ENCODE results near the gene MLN.

MLN gene

DNA sequence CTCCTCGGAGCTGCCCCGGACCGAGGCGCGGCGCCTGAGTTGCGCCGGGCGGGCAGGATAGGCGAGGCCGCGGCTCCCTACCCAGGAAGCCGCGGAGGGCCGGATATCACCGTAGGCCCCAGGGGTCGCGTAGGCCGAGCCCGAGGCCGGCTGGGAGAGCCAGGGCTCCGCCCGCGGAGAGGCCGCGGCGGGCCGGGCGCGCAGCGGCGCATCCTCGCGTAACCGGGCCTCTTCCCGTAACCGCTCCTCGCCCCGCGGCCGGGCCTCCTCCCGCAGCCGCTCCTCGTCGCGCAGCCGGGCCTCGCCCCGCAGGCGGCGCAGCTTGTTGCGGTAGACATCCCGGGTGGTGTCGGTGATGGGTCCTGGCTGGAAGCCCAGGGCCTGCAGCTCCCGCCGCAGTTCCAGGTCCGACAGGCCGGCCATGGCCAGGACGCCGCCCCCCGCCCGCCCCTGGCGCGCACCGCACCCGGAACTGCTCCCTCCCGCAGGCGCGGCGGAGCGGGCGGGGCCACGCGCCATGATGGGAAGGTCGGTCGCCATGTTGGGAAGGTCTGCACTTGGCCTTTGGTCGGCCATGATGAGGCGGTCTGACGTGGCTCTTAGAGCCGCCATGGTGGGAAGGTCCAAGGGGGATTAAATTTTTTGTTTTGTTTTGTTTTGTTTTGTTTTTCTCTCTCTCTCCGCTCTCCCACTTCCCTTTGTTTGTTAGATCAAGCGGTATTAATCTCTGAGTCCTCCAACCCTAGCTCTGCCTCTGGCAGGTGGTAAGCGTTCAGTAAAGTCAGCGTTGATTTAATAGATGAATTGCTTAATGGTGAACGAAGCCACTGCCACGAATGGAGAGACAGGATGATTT lies 14.9 kb downstream of the MLN start, which contains the start of gene LEMD2:
LEMD2 (minus strand) TSS at position 437 of the 856 bp plus-strand sequence; CDS start at position 423, 14 bp downstream.
- DNase-seq = peak; percentile 81 to 93 (median 88)

DNA sequence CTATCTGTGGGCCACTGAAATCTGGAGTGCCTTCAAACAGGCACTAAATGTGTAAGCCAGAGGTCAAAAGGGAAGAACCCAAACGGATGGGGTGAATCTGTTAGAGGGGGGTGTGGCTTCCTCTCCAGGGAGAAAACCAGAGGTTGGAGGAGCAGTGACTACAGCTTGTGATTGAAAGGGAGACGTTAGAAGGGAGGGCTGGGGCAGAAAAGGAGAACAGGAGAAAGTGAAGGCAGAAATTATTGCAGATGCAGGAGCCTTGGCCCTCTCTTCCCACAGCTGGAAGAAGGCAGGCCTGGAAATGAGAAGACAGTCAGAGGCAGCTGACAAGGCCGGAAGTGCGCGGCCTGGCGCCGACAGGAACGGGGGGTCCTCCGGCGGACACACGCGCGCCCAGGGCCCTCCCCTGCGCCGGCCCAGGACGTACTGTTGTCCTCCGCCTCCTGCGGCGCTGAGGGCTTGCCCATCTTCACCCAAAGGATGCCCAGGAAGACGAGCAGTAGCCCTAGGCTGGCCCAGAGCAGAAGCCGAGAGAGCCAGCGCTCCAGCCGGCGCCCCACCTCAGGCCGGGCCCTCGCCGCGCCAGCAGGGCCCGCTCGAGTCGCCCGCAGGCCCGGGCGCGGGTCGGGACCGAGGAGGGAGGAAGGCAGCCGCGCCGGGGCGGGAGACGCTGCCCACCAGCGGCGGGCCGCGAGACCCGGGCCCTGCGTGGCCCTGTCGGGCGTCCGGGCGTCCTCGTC lies 15.7 kb downstream of the MLN start:
- peak; percentile 24 to 75 (median 52) for DNase-seq

DNA sequence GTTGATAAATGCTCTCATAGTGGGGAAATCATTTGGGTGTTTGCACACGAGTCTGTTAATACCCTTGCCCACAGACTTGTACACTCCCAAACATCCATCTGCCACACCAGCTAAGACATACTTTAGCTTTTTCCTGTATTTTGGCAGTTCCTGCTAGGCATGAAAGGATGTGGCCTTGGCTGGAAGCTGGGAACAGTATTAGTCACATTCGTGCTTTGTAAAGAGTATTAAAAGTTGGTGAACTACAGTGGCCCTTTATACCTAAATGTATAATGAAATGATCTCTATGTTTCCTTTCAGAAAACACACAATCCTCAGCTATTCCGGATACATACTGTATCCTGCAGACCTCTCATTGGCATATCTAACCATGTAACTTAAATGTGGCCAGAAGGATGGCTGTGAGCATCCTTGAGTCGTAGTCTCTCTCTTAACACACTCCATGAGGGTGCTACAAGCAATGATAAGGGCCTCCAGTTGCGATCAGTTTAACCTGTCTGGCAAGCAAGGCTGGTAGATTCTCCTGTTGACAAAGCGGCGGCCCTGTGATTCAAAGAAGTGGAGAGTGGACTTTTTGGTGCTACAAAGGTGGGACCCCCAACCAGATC lies 16.4 kb downstream of the MLN start:
- DNase-seq = no peak

DNA sequence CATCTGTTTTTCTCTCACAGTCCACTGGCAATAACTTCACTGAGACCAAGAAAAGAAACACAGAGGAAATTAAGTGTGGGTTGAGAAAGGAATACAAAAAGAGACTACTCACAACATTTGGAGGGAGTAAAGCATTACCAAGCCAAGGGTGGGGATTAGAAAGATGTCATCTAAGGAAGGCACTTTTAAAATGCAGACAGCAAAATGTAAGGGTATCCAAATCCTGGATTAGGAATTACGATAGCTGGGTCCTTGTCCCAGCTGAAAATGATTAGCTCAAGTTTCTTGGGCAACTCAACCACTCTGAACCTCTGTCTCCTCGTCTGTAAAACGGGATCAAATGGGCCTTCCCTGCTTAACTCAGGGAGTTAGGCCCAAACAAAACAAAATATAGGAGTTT lies 17.1 kb downstream of the MLN start:
- DNase-seq = no peak

DNA sequence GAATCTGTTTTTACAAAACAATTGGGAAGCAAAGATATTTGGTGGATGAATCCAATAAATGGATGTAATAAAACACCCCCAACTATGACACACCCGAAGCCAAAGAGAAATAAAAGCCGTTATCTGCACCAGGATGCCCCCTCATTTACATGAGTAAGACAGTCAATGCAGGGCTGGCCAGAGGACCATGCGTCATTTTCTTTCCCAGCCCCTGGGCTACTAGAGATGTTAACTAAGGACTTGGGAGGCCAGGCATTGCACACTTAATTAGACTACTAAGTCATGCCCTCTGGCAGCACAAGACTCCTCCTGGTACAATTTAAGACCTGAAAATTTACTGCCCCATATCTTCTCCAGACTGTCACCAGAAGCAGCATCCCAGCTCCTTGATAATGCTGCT lies 18.0 kb downstream of the MLN start:
- no peak for DNase-seq

DNA sequence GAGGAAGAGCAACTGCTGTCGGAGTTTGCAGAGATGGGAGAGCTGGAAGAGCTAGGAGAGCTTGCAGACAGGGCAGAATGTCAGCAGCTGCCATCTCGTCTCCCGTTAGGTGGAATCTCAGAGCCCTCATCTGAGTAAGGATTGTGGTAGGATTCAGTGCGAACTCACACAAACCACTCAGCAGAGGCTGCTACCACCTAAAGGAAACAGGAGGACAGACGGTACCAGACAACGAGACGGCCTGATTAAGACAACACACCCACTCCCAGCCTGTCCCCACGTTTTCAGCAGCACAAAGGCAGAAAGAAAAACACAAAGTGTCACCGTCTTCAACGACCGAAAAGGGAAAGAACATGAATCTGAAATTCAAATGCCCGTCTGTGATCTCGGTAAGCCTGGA lies 19.0 kb downstream of the MLN start:
- DNase-seq = no peak

DNA sequence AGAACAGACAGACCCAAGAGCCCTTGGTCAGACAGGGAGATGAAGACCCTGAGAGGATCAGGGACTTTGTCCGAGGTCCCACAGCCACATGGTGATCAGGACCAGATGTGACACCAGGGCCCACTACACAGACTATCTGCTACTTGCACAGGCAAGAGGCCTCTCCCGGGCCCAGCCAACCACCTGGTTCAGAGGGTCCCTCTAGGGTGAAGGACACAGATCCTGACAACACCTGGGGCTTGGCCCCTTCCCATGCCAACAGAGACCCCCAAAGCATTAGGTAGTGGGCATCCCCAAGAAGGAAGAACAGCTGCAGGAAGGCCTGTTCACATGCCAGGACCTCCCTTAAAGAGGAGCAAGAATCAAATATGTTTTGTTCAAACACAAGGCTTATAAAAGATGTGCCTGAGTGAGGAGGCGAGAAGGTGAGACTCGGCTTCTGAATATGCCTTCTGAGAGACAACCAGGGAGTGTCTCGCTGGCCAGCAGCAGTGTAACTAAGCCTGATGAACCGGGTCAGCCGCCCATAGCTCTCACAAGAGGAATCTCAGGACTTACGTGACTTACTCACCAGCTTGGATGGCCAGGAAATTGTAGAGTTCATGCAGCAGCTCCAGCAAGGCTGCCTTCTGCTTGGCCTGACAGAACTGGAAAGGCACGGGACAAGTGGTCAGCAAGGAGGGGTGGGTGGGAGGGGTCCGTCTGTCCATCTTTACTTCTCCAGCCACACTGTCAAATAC lies 19.9 kb downstream of the MLN start:
- no peak for DNase-seq

DNA sequence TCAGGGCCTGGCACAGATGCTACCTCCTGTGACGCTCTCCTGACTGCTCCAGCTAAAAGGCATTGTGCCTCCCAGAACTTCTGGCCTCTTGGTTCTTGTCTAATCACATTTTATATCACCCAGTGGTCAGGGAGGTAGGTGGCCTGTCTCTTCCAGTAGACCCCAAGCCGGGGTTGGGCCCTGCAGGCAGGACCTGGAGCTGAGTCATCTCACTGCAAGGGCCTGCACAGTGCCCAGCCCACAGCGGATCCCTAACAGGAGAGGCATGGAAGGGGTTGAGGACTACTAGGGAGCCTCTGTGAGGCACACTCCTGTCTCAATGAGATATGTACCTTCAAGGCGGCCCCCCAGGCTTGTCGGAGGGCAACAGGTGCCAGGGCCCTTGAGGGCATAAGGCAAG lies 21.2 kb downstream of the MLN start:
- no peak for DNase-seq

DNA sequence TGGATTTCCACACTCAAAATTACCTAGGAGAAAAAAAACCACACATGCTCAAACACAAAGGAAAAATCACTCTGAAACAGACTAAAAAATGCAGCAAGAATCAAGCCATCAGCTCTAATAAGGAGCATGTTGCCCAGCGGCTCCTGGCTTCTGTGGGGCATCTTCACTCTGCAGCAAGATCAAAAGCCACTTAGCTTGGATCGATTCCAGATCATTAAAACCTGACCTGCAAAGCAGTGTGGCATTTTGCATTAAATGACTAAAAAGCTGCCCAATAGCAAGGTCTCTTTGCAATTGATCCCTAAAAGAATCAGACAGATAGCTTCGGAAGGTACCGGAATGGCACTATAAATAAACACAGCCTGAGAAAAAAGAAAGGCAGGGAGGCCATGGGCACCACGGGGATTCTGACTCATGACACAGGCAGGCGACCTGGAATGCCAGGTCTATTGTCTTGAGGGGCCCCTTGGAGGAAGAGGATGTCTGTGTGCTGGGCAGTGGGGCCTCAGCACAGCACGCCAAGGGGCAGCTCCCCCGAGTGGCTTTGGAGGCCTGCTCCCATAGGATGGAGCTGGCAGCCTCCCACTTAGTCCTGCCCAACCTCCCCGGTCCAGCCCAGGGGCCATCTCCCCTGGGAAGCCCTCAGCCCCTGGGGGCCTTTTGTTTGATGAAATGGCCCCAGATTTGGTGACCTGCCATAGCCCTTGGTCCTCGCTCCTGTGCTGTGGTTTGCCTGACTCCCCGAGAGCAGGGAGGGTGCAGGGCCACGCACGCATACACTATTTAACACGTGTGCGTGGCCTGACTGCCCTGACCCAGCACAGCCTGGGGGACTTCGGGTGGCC lies 22.4 kb downstream of the MLN start:
- DNase-seq = no peak

DNA sequence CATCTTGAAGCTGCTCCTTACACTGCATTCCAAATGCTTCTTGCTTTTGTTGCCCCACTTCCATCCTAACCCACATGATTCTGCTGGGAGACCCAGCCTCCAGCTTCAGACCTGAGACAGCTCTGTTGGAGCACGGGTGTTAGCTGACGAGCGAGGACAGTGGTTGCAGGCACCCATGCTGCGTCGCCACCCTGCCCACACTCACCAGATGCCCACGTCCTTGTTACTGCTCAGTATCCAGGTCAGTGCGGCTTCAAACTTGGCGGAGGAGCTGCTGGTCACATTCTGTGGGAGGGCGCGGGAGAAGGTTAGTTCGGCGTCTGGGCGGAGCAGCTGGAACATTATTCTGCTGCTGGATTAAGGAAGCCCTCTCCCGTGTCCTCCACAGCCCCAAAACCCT lies 23.9 kb downstream of the MLN start:
- no peak for DNase-seq

DNA sequence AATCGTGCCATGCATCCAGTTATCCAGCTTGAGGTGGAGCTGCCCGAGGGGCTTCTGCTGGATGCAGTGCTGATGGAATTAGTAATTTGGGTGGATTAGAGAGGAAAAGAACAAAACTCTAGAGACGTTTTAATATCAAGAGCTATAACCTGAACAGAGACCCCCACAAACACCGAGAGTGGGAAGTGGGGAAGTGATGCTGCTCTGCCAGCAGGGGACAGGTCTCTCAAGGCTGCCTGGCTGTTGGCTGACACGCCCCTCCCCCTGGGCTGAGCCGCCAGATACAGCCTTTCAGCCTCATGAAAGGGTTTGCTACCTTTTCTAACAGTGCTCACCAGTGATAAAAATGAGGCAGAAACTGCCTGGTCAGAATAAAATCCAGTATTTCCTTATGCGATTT lies 24.5 kb downstream of the MLN start:
- DNase-seq = no peak

DNA sequence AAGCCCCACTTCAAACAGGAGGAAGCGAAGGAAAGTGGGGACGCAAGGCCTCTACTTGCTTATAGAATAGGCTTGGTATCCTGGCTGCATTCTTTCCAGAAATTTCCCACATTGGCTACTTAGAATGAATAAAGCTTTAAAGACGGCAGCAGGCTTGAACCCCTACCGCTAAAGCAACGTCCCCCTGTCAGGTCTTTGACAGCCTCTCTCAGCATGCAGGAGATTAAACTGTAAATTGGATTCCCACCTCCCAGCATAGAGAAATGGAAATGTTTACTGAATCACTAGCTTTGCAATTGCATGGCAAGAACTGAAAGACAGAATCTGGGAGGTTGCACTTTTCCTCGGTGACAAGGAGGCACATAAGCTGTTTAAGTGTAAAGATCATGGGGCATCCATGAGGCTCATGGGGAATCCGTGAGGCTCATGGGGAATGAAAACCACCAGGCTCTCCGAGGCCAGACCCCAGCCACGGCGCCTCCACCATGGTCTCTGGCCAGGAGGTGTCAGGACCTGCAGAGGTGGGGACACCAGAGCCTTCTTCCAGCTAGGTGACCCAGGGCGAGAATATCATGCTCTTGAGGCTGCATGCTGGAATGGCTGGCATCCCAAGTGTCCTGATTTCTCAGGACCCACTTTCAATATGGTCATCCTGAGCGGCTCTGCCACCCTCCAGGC lies 25.2 kb downstream of the MLN start:
- DNase-seq = no peak

DNA sequence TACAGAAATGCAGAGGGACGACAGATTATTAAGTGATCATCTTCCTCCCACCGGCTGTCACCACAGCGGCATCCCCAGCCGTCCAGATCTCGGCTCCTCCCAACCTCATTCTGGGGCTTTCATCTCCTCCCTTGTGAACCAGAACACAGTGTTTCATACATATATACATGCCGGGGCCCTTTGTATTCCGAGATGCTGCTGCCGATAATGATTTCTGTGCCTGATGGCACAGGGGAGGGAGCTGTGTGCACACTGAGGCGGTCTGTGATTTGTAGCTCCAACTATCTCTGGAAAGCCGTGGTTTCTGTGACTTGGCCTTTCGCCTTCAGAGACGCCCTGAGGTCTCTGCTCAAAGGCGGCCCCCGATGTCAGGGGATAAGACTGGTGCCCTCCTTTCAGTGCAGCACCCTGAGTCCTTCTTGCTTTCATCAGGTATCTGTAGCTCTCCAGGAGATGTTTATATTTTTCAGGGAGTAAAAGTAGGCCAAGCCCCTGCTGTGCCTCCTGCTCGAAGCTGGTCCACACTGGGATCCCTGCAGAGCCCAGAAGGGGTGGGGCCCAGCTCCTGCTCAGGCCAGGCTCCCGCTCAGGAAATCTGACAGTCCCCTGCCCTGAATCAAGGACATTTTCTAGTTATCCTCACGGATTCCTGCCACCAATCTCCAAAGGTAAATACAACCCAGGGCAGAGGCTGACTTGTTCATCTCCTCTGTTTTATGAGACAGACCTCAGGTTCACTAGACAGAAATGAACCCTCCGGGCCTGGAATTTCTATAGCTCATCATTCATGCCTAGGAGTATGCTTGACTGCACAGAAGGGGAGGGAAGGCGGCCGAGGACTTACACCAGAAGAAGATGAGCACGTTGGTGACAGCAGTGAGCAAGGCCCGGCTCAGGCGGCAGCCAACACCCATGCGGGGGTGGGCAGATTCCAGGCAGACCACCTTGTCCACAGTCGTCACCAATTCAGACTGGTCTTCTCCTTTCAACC lies 26.1 kb downstream of the MLN start:
- DNase-seq = no peak

DNA sequence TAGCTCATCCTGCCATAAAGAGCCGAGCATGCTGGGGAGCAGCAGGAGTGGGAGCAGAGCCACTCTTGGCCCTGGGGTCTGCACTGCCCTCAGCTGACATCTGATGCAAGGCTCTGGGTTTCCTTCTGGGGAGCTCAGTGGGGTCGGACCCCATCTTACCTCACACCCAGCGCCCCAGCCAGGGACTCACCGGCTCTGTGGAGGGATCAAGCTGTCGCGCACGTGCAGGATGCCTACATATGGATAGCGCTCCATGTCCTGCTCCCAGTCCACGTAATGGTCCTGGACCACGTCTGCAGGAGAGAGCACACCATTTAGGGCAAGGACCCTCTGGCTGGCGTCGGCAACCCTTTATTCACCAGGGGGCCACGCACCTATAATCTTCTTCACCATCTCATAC lies 27.0 kb downstream of the MLN start:
- DNase-seq = no peak

DNA sequence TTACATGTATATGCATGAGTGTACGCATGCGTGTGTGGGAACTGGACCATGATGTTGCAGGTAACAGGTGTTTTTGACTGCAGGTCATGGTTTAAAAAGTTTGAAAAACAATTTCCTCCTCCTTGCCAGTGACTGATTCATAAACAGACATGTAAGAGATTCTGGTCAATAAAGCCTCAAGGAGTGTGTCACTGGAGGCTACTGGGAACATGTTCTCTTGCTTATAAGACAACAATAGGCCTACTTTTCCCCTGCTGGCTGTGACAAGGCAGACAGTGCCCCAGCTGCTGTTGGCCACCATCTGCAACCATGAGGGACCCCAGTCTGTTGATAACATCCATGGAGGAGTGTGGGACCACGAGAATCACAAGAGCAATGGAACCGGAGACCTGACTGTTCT lies 27.6 kb downstream of the MLN start:
- no peak for DNase-seq

DNA sequence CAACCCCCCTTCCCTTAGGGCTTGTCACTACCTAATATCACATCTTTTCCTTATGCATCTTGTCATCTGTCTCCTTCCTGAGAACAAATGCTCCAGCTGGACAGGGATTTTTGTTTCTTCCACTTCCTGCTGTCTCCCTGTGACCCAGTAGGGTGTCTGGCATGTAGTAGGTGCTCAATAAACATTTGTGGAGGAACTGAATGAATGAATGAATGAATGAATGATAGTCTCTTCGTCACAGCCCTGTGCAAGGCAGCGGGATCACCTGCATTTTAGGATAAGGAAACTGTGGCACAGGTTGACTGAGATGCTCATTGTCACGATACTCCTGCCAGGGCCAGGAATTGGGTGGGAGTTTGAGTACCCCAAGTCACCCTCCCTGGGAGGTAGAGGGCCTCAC lies 29.0 kb downstream of the MLN start:
- no peak for DNase-seq

DNA sequence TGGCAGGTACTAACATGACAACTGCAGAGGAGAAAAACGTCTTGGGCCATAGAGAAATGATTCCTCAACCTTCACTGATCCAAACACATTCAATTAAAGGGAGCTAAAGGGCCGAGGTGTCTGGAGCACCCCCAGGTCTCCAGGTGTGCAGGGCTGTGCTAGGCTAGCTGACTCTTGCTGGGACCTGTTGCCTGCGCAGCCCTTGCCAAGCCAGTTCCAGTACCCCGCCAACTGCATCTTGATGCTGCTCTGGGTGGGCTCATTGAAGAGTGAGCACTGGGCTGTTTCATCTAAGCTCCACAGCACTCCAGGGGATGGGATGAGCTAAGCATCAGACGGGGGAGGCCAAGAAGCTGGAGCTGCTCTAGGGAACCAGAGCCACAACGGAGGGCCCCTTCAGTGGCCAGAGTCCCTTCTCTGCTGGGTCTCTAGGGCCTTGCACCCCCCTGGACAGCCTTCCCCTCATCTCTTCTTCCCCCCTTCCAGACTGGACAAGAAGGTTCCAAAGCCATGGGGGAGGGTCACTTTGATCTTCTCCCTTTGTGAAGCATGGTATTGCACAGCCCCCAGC lies 30.8 kb downstream of the MLN start:
- no peak for DNase-seq

DNA sequence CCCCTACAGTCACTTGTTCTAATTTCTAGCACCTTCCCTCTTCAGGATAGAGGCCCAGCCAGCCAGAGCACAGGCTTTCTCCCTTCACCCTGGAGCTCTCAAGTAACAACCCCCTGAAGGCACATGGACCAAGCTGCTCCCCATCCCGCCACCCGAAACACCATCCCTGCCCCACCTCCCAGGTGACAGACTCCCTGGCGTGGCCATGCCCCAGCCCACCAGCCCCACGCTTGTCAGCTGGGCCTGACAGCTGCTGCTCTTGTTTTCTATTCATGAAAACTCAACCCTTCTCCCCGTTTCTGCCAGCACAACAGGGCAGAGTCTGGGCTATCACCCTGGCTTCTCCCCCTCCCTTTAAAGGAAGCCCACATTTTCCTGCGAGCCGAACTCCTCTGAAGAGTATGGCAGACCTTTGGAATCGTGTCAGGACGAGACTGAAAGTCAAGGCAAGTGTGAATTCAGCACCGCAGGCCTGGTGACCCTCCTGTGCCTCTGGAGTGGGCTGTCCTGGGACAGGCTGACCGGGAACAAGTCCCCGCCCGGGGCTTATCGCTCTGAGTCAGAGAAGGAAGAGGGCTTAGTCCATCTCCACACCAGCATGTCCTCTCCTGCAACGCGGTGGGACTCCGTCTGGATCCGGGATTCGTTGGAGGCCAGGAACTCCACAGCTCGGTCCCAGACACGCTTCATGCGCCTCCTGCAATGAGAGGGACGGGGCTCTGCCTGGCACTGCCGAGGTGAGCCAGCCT lies 31.5 kb downstream of the MLN start:
- DNase-seq = peak in 1 of 6 experiments; percentile 18

Measured in stimulated activated naive CD4-positive, alpha-beta T cell (primary cell).